Subcutaneous abdominal adipose tissue (tissue), 5 donors: ENCODE data around the gene SP140L.
"Not testable (repeated sequence)": the region's sequence is repeated elsewhere in the genome, so short reads cannot be mapped to it uniquely, and the experiment has no call there.

Experiments
- H3K27ac ChIP-seq: one replicate; pipeline ENCODE4 v1.7.0; 2013; ENCODE audit warnings: low read depth, mild to moderate bottlenecking, inconsistent platforms, low read length, moderate library complexity
- H3K27me3 ChIP-seq, 5 donors: one replicate each; pipeline ENCODE4 v1.7.0; 2013; ENCODE audit warnings: low read length in 5 of 5, inconsistent platforms in 1 of 5; ENCODE audit not compliant: control insufficient read depth in 5 of 5, insufficient read depth in 4 of 5
- H3K36me3 ChIP-seq, 5 donors: one replicate each; pipeline ENCODE4 v1.7.0; 2013; ENCODE audit warnings: low read length in 5 of 5; ENCODE audit not compliant: control insufficient read depth in 5 of 5, insufficient read depth in 5 of 5
- H3K4me1 ChIP-seq, 5 donors: one replicate each; pipeline ENCODE4 v1.7.0; 2013; ENCODE audit warnings: low read length in 5 of 5, mild to moderate bottlenecking in 3 of 5, moderate library complexity in 1 of 5; ENCODE audit not compliant: control insufficient read depth in 5 of 5, insufficient read depth in 5 of 5
- H3K4me3 ChIP-seq, 5 donors: one replicate each; pipeline ENCODE4 v1.7.0; 2013; ENCODE audit warnings: low read length in 5 of 5, low read depth in 1 of 5
- H3K9ac ChIP-seq, 5 donors: one replicate each; pipeline ENCODE4 v1.7.0; 2013; ENCODE audit warnings: low read length in 5 of 5, mild to moderate bottlenecking in 4 of 5, moderate library complexity in 3 of 5
- H3K9me3 ChIP-seq, 5 donors: one replicate each; pipeline ENCODE4 v1.7.0; 2013; ENCODE audit warnings: low read length in 5 of 5; ENCODE audit not compliant: control insufficient read depth in 5 of 5
- donor health status: healthy.
- donor health status: healthy.
- donor health status: healthy.
- donor health status: healthy.
- donor health status: healthy.

SP140L gene

GRCh38 chr2:230335864-230336506 is 9.0 kb downstream of the SP140L start:
- Histone ChIP-seq H3K27me3 (no peaks in the 10 kb centered on the region), H3K4me3 (no peak overlapping the region), H3K36me3 (peaks cover 4 to 20% (median 8%) of the 10 kb centered on the region in 5 donors), H3K9ac (no peak overlapping the region), H3K4me1 (no peaks in the 10 kb centered on the region), H3K9me3 (no peaks in the 10 kb centered on the region), H3K27ac (no peak overlapping the region)

- H3K27ac ChIP-seq, H3K36me3 ChIP-seq, H3K27me3 ChIP-seq, H3K4me1 ChIP-seq, H3K9ac ChIP-seq, H3K4me3 ChIP-seq: not testable (repeated sequence)
- peaks cover 0 to 15% (median 5%) of the 10 kb centered on the region in 5 donors for H3K9me3 ChIP-seq
These were observed 15.0 kb downstream of the SP140L start for GRCh38 chr2:230341936-230342528.

GRCh38 chr2:230343041-230343624 is 16.1 kb downstream of the SP140L start:
- not testable (repeated sequence) for H3K4me3 ChIP-seq, H3K36me3 ChIP-seq, H3K27me3 ChIP-seq, H3K27ac ChIP-seq, H3K9ac ChIP-seq, H3K4me1 ChIP-seq
- H3K9me3 ChIP-seq: peaks cover 0 to 18% (median 5%) of the 10 kb centered on the region in 5 donors

GRCh38 chr2:230343747-230344146 is 16.8 kb downstream of the SP140L start:
- no peak overlapping the region for H3K4me3 ChIP-seq
- H3K9ac ChIP-seq: no peak overlapping the region
- H3K27ac ChIP-seq: no peak overlapping the region
- peaks cover 0 to 9% (median 9%) of the 10 kb centered on the region in 5 donors for H3K4me1 ChIP-seq
- H3K36me3 ChIP-seq: peaks cover 0 to 5% (median 0%) of the 10 kb centered on the region in 5 donors
- H3K27me3 ChIP-seq: no peaks in the 10 kb centered on the region
- H3K9me3 ChIP-seq: peaks cover 0 to 18% (median 5%) of the 10 kb centered on the region in 5 donors

GRCh38 chr2:230346465-230346864 is 19.5 kb downstream of the SP140L start:
- H3K9me3 ChIP-seq: peaks cover 0 to 18% (median 5%) of the 10 kb centered on the region in 5 donors
- peaks cover 0 to 9% (median 9%) of the 10 kb centered on the region in 5 donors for H3K4me1 ChIP-seq
- H3K36me3 ChIP-seq: peaks cover 0 to 5% (median 0%) of the 10 kb centered on the region in 5 donors
- no peak overlapping the region for H3K4me3 ChIP-seq
- H3K9ac ChIP-seq: no peak overlapping the region
- H3K27ac ChIP-seq: no peak overlapping the region
- no peaks in the 10 kb centered on the region for H3K27me3 ChIP-seq

GRCh38 chr2:230346921-230347533 is 20.0 kb downstream of the SP140L start:
- Histone ChIP-seq H3K27me3 (no peaks in the 10 kb centered on the region), H3K36me3 (peaks cover 0 to 5% (median 0%) of the 10 kb centered on the region in 5 donors), H3K9ac (no peak overlapping the region), H3K4me3 (no peak overlapping the region), H3K4me1 (peaks cover 0 to 9% (median 9%) of the 10 kb centered on the region in 5 donors), H3K27ac (no peak overlapping the region), H3K9me3 (peaks cover 0 to 18% (median 5%) of the 10 kb centered on the region in 5 donors)

- no peak overlapping the region for H3K27ac ChIP-seq
- no peak overlapping the region for H3K9ac ChIP-seq
- peaks cover 0 to 5% (median 0%) of the 10 kb centered on the region in 5 donors for H3K36me3 ChIP-seq
- peak overlapping the region in 1 of 5 donors; percentile 3 for H3K4me3 ChIP-seq
- peaks cover 0 to 9% (median 9%) of the 10 kb centered on the region in 5 donors for H3K4me1 ChIP-seq
- peaks cover 0 to 18% (median 5%) of the 10 kb centered on the region in 5 donors for H3K9me3 ChIP-seq
- no peaks in the 10 kb centered on the region for H3K27me3 ChIP-seq
These were observed 20.8 kb downstream of the SP140L start for GRCh38 chr2:230347659-230348305.

GRCh38 chr2:230348787-230349186 is 21.8 kb downstream of the SP140L start:
- peaks cover 0 to 9% (median 9%) of the 10 kb centered on the region in 5 donors for H3K4me1 ChIP-seq
- no peak overlapping the region for H3K27ac ChIP-seq
- peaks cover 0 to 18% (median 5%) of the 10 kb centered on the region in 5 donors for H3K9me3 ChIP-seq
- no peak overlapping the region for H3K9ac ChIP-seq
- H3K27me3 ChIP-seq: no peaks in the 10 kb centered on the region
- H3K4me3 ChIP-seq: no peak overlapping the region
- H3K36me3 ChIP-seq: peaks cover 0 to 5% (median 0%) of the 10 kb centered on the region in 5 donors

- Histone ChIP-seq H3K9me3 (no peaks in the 10 kb centered on the region), H3K27me3 (no peaks in the 10 kb centered on the region)
These were observed 29.1 kb downstream of the SP140L start for GRCh38 chr2:230356084-230356483.

More at GRCh38 chr2:230356084-230356483, 29.1 kb downstream of the SP140L start:
- H3K9ac ChIP-seq: no peak overlapping the region
- H3K36me3 ChIP-seq: peaks cover 8 to 16% (median 13%) of the 10 kb centered on the region in 5 donors
- H3K4me3 ChIP-seq: peak overlapping the region in 1 of 5 donors; percentile 2
- H3K27ac ChIP-seq: no peak overlapping the region
- peaks cover 3 to 10% (median 8%) of the 10 kb centered on the region in 5 donors for H3K4me1 ChIP-seq
